ENCODE data around the gene TMCC2. TPM values are rescaled to one million over a fixed set of nuclear protein-coding genes. Genes with fewer than 3 reads are reported as not detected.

TMCC2 gene
- total RNA-seq, 1 donor from 2014 or later, result 10.6 TPM

DNA sequence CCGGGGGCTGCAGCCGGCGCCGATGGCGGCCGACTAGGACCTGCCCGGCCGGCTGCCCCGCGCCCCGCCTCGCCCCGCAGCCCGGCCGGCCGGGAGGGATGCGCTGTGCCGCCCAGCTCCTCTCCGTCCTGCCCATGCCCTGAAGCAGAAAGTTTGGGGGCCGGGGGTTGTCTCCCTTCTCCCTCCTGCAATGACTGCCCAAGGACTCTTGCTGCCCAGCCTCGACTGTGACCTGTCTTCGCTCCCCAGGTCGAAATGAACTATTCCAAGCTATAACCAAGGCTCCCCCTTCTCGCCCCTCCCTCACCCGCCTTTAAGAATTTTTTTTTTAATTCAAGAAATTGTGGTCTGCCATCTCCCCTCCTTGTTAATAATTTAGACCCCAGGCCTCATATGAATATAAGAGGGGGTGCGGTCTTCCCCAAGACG is 361 bp downstream of the TMCC2 start:
- no peak for DNase-seq (ENCODE audit: low read depth)
- Histone ChIP-seq H3K4me2 (ENCODE audit: low read length) (peak overlapping the region; percentile 100), H3K4me3 (ENCODE audit: insufficient read depth, low read depth, low read length) (peak overlapping the region; percentile 60), H3K79me2 (ENCODE audit: insufficient read depth, low read length) (no peaks in the 10 kb centered on the region), H3K4me1 (ENCODE audit: insufficient read depth, low read length) (peaks cover 23% of the 10 kb centered on the region), H3K9me3 (ENCODE audit: insufficient read depth, low read depth, low read length) (no peaks in the 10 kb centered on the region), H4K20me1 (ENCODE audit: insufficient read depth, low read length) (peaks cover 8% of the 10 kb centered on the region), H2AFZ (ENCODE audit: low read depth, low read length) (peak overlapping the region; percentile 75), H3K36me3 (ENCODE audit: insufficient read depth, low read length) (no peaks in the 10 kb centered on the region), H3K27ac (ENCODE audit: low read depth, low read length) (no peak overlapping the region), H3K27me3 (ENCODE audit: insufficient read depth, low read length) (peaks cover 7% of the 10 kb centered on the region), H3K9ac (ENCODE audit: low read length) (peak overlapping the region; percentile 67)
- peak overlapping the region; percentile 90 for H3K4me3 Mint-ChIP-seq (ENCODE audit: unreplicated experiment)
- TF ChIP-seq EZH2 (IDR thresholded peaks at IDR 0.05; ENCODE audit: insufficient read depth, low read length), result no peak
- TF ChIP-seq, protein P1, sequence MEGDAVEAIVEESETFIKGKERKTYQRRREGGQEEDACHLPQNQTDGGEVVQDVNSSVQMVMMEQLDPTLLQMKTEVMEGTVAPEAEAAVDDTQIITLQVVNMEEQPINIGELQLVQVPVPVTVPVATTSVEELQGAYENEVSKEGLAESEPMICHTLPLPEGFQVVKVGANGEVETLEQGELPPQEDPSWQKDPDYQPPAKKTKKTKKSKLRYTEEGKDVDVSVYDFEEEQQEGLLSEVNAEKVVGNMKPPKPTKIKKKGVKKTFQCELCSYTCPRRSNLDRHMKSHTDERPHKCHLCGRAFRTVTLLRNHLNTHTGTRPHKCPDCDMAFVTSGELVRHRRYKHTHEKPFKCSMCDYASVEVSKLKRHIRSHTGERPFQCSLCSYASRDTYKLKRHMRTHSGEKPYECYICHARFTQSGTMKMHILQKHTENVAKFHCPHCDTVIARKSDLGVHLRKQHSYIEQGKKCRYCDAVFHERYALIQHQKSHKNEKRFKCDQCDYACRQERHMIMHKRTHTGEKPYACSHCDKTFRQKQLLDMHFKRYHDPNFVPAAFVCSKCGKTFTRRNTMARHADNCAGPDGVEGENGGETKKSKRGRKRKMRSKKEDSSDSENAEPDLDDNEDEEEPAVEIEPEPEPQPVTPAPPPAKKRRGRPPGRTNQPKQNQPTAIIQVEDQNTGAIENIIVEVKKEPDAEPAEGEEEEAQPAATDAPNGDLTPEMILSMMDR (IDR thresholded peaks at IDR 0.05; ENCODE audit: insufficient read depth, low read depth, low read length), result no peak
- H3K27ac Mint-ChIP-seq (ENCODE audit: unreplicated experiment), result no peak overlapping the region
- H3K4me1 Mint-ChIP-seq (ENCODE audit: low read depth, unreplicated experiment), result peaks cover 27% of the 10 kb centered on the region
- no peak for FAIRE-seq
- H3K9me3 Mint-ChIP-seq (ENCODE audit: unreplicated experiment), result no peaks in the 10 kb centered on the region
- H3K27me3 Mint-ChIP-seq (ENCODE audit: low read depth, unreplicated experiment), result no peaks in the 10 kb centered on the region
- peaks cover 2% of the 10 kb centered on the region for H3K36me3 Mint-ChIP-seq (ENCODE audit: low read depth, unreplicated experiment)

DNA sequence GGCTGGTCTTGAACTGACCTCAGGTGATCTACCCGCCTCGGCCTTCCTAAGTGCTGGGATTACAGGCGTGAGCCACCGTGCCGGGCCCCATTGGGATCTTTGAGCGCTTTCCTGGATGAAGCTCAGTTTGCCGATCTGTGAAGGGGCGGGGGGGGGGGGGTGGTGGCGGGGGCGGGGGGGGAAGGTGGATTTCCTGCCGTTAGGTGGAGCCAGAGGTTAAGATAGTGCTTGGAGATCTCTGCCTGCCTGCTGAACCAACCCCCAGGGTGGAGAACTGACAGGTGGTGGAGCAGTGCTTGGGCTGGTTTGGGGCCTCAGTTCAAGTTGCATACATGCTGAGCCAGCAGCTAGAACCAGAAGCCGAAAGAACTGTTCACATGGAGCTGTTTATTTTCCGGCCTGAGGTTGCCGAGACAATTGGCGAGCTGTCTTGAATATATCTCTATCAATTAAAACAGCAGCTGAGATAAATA is 1.7 kb downstream of the TMCC2 start:
- Mint-ChIP-seq H3K27me3 (ENCODE audit: low read depth, unreplicated experiment) (no peaks in the 10 kb centered on the region), H3K36me3 (ENCODE audit: low read depth, unreplicated experiment) (peaks cover 2% of the 10 kb centered on the region), H3K4me1 (ENCODE audit: low read depth, unreplicated experiment) (peaks cover 27% of the 10 kb centered on the region), H3K4me3 (ENCODE audit: unreplicated experiment) (peak overlapping the region; percentile 90), H3K27ac (ENCODE audit: unreplicated experiment) (no peak overlapping the region), H3K9me3 (ENCODE audit: unreplicated experiment) (no peaks in the 10 kb centered on the region)
- Histone ChIP-seq H3K4me1 (ENCODE audit: insufficient read depth, low read length) (peaks cover 23% of the 10 kb centered on the region), H3K9me3 (ENCODE audit: insufficient read depth, low read depth, low read length) (no peaks in the 10 kb centered on the region), H2AFZ (ENCODE audit: low read depth, low read length) (no peak overlapping the region), H3K36me3 (ENCODE audit: insufficient read depth, low read length) (no peaks in the 10 kb centered on the region), H3K27me3 (ENCODE audit: insufficient read depth, low read length) (peaks cover 7% of the 10 kb centered on the region), H3K27ac (ENCODE audit: low read depth, low read length) (no peak overlapping the region), H3K9ac (ENCODE audit: low read length) (peak overlapping the region; percentile 67), H3K4me3 (ENCODE audit: insufficient read depth, low read depth, low read length) (no peak overlapping the region), H3K79me2 (ENCODE audit: insufficient read depth, low read length) (no peaks in the 10 kb centered on the region), H3K4me2 (ENCODE audit: low read length) (peak overlapping the region; percentile 100), H4K20me1 (ENCODE audit: insufficient read depth, low read length) (peaks cover 8% of the 10 kb centered on the region)
- DNase-seq (ENCODE audit: low read depth) (no peak), FAIRE-seq (no peak)
- no peak for TF ChIP-seq EZH2 (IDR thresholded peaks at IDR 0.05; ENCODE audit: insufficient read depth, low read length)
- TF ChIP-seq, protein P1 (IDR thresholded peaks at IDR 0.05; ENCODE audit: insufficient read depth, low read depth, low read length), result no peak

DNA sequence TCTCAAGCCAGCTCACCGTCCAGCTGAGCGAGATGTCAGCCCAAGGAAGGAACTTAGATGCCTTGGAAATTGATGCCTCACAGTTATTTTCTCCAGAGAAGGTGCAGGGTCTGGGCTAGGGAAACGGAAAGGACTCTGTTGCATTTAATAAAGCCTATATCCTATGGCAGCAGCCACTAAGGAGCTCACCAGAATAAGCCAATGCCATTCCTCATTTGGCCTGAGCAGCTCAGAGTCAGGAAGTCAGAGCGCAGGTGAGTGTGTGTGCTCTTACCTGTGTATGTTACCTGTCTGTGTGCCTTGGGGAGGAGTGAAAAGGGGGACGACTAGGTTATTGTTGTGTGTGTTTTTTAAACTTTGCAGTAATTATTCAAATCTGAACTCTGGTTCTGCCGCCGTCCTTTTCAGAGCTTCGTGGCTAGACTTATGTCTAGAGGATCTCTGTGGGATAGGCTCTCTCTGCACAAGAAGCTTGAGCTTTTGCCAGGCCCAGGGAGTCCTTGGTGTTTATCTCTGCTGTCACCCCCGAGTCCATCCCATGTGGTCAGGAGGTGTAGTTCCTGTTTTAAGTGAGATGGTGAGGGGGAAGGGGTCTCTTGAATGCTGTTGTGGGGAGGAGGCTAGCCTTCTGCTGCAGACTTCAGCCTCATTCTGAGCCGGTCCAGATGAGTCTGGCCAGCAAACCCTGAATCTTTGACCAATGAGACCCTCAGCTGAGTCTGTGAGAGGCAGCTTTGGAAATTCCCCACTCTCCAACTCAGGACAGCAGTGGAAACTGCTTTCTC is 2.4 kb downstream of the TMCC2 start:
- peaks cover 23% of the 10 kb centered on the region for H3K4me1 ChIP-seq (ENCODE audit: insufficient read depth, low read length)
- no peak overlapping the region for H3K9ac ChIP-seq (ENCODE audit: low read length)
- Mint-ChIP-seq H3K27ac (ENCODE audit: unreplicated experiment) (no peak overlapping the region), H3K9me3 (ENCODE audit: unreplicated experiment) (no peaks in the 10 kb centered on the region), H3K27me3 (ENCODE audit: low read depth, unreplicated experiment) (no peaks in the 10 kb centered on the region), H3K4me3 (ENCODE audit: unreplicated experiment) (peak overlapping the region; percentile 90), H3K36me3 (ENCODE audit: low read depth, unreplicated experiment) (peaks cover 2% of the 10 kb centered on the region), H3K4me1 (ENCODE audit: low read depth, unreplicated experiment) (peaks cover 27% of the 10 kb centered on the region)
- H3K36me3 ChIP-seq (ENCODE audit: insufficient read depth, low read length), result no peaks in the 10 kb centered on the region
- no peak for FAIRE-seq
- no peak for TF ChIP-seq EZH2 (IDR thresholded peaks at IDR 0.05; ENCODE audit: insufficient read depth, low read length)
- TF ChIP-seq, protein P1 (IDR thresholded peaks at IDR 0.05; ENCODE audit: insufficient read depth, low read depth, low read length), result no peak
- no peak overlapping the region for H2AFZ ChIP-seq (ENCODE audit: low read depth, low read length)
- H3K27me3 ChIP-seq (ENCODE audit: insufficient read depth, low read length), result peaks cover 2% of the 10 kb centered on the region
- H3K4me2 ChIP-seq (ENCODE audit: low read length), result peak overlapping the region; percentile 62
- no peaks in the 10 kb centered on the region for H3K79me2 ChIP-seq (ENCODE audit: insufficient read depth, low read length)
- no peaks in the 10 kb centered on the region for H3K9me3 ChIP-seq (ENCODE audit: insufficient read depth, low read depth, low read length)
- peaks cover 8% of the 10 kb centered on the region for H4K20me1 ChIP-seq (ENCODE audit: insufficient read depth, low read length)
- no peak overlapping the region for H3K27ac ChIP-seq (ENCODE audit: low read depth, low read length)
- DNase-seq (ENCODE audit: low read depth), result no peak
- no peak overlapping the region for H3K4me3 ChIP-seq (ENCODE audit: insufficient read depth, low read depth, low read length)

Measured in astrocyte (in vitro differentiated cells and primary cell).